Eye (tissue), 1 donor: ENCODE data around the gene ORC4.
A peak's percentile ranks its signal among the peaks of the same experiment; 100 is the strongest.

Experiments
- DNase-seq: peaks from one replicate; pipeline ENCODE4 v3.0.0-alpha.2; 2015

The ORC4 gene

DNA sequence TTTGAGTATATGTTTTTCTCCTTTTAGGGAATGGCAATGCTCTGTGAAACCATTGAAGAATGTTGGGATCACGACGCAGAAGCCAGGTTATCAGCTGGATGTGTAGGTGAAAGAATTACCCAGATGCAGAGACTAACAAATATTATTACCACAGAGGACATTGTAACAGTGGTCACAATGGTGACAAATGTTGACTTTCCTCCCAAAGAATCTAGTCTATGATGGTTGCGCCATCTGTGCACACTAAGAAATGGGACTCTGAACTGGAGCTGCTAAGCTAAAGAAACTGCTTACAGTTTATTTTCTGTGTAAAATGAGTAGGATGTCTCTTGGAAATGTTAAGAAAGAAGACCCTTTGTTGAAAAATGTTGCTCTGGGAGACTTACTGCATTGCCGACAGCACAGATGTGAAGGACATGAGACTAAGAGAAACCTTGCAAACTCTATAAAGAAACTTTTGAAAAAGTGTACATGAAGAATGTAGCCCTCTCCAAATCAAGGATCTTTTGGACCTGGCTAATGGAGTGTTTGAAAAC lies 93.4 kb downstream of the ORC4 start:
- no peak for DNase-seq

DNA sequence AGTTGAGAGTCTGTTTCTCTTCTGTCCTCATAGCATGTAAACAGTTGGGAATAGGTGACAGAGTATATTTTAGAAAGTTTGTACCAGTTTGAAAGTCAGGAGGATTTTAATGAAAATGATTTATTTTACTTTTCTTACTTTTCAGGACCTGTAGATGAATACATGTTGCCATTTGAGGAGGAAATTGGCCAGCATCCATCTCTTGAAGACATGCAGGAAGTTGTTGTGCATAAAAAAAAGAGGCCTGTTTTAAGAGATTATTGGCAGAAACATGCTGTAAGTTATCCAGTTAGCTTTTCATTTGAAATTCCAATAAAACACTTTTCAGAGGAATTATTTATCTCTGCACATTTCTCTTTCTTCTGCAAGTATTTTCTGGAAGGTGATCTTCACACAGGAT lies 94.7 kb downstream of the ORC4 start:
- DNase-seq, result no peak

DNA sequence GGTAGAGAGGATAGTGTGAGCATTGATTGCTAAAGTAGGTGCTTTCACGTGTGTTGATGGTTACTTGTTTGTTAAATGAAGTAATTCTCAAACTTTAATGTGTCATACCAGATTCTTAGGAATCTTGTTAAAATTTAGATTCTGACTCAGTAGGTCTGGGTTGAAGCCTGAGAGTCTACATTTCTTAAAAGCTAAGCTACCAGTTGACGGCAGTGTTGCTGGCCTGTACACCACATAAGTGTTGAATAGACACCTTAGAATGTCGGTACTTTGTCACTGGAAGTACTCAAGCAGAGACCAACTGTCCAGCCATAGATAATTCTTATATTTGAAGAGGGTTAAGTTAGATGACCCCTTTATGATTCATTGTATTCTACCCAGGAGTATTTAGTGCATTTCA lies 95.9 kb downstream of the ORC4 start:
- DNase-seq, result no peak

DNA sequence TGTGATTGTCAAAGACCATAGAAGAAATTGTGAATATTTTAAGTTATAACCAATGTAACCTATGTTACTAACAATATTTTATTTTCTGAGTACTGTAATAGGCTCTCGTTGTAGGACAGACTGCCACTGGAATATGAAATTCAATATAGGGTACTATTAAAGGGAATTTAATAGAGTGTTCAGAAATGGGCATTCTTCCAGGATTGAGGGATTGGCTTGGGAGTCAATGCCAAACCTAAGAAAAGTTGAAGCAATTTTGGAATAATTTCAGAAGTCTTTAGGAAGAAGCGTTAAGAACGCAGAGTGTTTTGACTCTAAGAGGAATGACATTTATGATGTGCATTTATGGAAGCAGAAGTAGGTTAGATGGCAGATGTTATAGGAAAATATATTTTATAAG lies 96.7 kb downstream of the ORC4 start:
- no peak for DNase-seq

DNA sequence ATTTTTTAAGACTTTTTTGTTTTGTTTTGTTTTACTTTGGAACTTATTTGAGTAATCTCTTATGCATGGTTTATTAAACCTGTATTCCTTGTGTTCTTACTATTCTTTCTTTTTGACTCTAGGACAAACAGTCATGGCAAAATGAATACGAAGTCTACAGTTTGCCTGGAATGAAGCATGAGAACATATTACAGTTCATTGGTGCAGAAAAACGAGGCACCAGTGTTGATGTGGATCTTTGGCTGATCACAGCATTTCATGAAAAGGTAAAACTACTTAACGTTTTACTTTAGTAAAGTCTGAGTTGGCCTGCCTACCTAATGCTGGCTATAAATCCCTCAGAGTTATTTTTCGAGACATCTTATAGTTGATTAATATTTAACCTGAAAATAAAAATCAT lies 103.4 kb downstream of the ORC4 start:
- DNase-seq, result no peak

DNA sequence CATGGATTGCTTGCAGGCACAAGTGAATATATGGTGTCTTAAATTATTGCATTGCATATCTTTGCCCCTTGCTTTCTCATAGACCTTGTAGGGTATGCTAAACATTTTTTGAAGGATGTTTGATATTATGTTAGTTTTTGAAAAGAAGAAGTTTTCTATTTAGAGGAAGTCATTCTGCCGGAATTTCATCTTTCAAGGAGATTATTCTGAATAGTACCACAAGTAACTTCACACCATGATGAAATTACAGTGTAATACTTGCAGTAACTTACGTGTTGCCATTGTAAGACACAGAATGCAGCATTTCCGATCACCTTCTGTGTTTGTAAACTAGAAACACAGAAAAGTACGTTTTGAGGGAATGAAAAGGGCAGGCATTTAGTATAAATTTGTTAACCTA lies 103.8 kb downstream of the ORC4 start:
- DNase-seq, result no peak

DNA sequence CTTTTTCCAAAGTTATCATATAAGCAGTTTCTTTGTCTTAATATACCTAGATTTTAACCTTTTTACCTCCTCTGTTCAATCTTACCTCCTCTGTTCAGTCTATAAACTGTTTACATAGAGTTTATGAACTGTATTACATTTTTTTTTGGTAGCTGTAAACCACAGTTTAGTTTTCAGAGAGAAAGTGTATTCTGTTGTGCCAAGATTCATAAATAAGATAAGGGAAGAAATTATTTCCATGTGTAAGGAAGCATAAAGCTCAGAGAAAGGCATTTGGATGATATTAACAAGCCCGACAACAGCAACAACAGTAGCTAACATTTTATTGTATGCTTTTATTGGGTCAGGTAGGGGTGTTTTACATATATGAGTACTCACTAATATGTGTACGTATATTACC lies 104.5 kb downstream of the ORC4 start:
- no peak for DNase-seq

DNA sequence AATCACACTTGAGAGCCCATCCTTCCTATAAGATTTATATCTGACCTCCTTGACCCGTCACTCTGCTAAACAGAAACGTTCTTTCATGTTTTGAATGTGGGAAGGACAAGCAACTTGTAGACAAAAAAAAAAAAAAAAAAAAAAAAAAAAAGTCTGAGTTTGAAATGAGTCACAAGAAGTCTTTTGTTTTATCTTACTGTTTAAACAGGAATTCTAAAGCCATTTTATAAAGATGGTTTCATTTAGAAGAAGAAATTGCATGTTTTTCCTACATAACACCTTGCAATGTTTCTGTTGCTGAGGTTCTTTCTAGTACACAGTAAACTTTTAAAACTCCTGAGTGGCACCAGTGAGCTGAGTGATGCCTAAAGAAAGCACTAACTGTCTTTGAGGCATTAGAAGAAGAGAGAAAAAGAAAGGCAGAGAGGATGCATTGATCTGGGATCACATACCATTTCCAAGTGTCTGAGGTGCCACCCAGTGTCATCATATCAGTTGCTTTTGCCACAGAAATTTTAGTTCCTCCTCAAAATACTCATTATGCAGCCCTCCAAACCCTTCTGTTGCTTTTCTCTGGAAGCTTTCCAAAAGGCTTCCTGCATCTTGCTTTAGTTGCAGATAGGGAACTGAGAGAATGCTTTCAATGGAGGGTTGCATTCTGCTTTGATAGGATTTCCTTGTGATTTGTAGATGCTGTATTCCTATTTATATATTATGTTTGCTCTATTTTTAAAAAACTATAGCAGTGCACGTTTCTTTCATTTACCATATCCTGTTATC lies 106.6 kb downstream of the ORC4 start:
- no peak for DNase-seq

DNA sequence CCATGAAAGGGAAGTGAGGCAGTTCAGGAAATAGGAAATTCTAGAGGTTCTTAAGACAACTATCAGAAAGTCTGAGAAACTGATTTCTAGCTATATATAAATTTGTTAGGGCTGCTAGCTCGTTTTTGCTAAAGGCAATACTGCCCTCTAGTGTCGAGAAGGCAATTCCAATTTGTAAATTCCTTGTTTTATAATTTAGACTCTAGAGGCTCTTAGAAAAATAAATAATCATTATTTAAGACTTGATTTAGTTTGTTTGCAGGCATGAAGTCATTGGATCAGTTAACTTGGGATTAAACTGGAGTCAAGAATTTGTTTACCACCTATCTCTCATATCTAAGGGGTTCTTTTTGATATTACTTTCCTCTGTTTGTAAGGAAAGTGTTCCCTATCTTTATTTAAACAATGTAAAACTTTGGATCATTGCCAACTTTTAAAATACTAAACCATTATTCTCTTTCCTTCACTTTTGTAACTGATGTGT lies 109.5 kb downstream of the ORC4 start:
- DNase-seq, result peak; percentile 86

DNA sequence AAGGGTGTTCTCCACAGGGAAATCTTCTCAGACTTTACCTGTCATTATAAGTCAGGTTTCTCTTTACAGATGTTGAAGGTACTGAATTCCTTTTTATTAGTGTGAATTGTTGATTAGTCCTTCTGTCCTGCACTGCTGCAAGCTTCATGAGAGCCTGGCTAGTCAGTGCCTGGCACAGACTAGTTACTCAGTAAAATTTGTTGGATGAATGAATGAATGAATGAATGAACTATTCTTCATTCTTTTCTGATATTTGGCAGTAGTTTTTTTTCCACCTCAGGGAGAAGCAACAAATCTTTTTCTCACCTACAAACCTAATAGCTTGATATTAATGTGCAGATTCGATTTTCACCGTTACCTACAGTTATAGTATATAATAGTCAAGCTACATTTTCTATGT lies 111.4 kb downstream of the ORC4 start:
- DNase-seq, result no peak

DNA sequence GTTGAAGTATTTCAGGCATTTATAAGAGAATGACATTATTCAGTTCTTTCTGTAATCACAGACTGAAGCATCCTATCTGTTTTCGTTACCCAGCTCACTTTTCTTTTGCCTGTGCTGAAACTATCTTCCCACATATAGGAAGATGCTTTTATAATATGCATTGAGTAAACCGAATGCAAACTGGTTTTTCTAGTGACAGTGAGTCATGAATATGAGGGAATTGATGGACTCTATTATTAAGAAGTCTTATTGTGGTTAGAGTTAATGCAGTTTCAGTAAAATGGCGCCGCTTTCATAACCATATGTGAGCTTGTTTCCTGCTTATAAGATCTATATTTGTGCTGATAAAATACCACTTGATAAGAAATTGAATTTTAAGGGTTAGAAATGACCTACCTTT lies 116.5 kb downstream of the ORC4 start:
- DNase-seq, result no peak

DNA sequence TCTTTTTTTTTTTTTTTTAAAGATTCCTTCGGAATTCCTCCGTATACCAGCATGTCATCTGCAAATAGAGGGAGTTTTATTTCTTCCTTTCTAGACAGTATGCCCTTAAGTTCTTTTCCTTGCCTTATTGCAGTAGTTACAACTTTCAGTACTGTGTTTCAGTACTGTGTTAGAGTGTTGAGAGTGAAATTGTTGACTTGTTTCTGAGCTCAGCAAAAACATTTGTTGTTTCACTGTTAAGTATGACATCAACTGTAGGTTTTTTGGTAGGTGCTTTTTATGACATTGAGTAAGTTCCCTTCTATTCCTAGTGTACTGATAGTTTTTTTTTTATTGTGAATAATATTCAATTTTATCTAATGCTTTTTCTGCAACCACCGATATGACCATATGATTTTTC lies 131.9 kb downstream of the ORC4 start:
- DNase-seq, result no peak

DNA sequence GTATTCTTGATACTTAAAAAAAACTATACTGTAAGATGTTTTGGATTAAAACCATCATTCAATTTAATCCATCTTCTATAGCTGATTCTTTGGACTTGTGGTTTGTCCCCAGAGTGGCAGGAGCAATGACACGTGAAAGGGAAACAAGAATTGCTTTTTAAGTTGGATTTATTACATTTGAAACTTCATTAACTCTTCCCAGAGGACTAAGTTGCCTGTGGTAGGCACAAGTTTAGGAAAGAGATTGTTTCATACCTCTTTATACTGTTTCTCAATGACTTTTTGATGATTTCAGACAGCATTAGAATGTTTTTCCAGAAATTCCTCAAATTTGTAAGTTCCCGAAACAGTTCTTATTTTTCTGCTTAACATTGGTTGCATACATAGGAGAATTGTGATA lies 134.4 kb downstream of the ORC4 start:
- DNase-seq, result no peak

DNA sequence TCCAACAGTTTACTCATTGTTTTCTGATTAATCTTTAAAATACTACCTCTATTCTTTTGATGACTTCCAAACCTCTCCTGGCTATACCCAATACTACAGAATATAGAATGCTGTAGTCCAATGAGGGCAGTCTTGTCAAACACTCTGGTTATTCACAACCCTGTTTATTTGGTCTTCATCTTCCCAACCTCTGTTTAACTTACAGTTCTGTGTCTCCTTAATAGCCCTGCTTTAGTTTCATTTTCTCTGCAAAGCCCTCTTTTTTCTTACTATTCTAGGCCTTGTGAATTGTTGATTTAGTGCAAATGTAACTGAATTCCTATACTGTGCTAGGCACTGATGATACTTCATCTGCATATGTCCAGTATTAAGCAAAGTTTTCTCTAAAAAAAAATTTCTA lies 135.7 kb downstream of the ORC4 start:
- no peak for DNase-seq

DNA sequence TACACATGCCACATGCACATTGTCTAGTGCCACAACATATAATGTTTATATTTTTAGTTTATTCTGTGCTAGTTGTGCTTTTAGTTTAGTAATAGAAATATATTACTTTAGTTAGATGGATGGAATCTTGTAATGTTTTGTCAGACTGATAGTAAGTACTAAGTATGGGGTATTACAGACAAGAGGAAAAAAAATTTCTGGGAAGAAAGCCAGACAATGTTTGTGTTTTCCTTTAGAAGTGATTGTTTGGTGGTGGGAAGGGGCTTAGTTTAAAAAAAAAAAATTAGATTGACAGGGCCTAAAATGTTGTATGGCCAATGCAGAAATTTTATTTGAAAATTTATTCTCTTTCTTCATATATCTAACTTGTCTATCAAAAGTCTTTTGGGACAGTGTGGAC lies 137.9 kb downstream of the ORC4 start:
- DNase-seq, result no peak
